ENCODE results near the gene SLC26A11.
"Not testable (repeated sequence)": the region's sequence is repeated elsewhere in the genome, so short reads cannot be mapped to it uniquely, and the experiment has no call there.

The SLC26A11 gene

GRCh38 chr17:80191865-80192661 is 28.2 kb upstream of the SLC26A11 start:
- peak in 1 of 2 donors; percentile 32 for DNase-seq (ENCODE audit: low read depth in 2 of 2)
- H3K4me3 ChIP-seq (replicated peaks in 1 of 2; ENCODE audit: low read depth in 2 of 2, low read length in 2 of 2): no peak overlapping the region
- no peak for TF ChIP-seq CTCF (IDR thresholded peaks at IDR 0.05; ENCODE audit: low read depth, low read length)

GRCh38 chr17:80195141-80195540 is 25.1 kb upstream of the SLC26A11 start:
- no peak for DNase-seq (ENCODE audit: low read depth in 2 of 2)
- TF ChIP-seq CTCF (IDR thresholded peaks at IDR 0.05; ENCODE audit: low read depth, low read length): no peak

GRCh38 chr17:80195671-80196529 is 24.3 kb upstream of the SLC26A11 start:
- H3K4me3 ChIP-seq (replicated peaks in 1 of 2; ENCODE audit: low read depth in 2 of 2, low read length in 2 of 2): no peak overlapping the region
- TF ChIP-seq CTCF (IDR thresholded peaks at IDR 0.05; ENCODE audit: low read depth, low read length): peak; percentile 95
- DNase-seq (ENCODE audit: low read depth in 2 of 2): peak; percentile 11 to 33

More at GRCh38 chr17:80195141-80195540, 25.1 kb upstream of the SLC26A11 start:
- no peak overlapping the region for H3K4me3 ChIP-seq (replicated peaks in 1 of 2; ENCODE audit: low read depth in 2 of 2, low read length in 2 of 2)

GRCh38 chr17:80196652-80197051 is 23.6 kb upstream of the SLC26A11 start:
- TF ChIP-seq CTCF (IDR thresholded peaks at IDR 0.05; ENCODE audit: low read depth, low read length): no peak

GRCh38 chr17:80198144-80198661 is 22.0 kb upstream of the SLC26A11 start:
- no peak overlapping the region for H3K4me3 ChIP-seq (replicated peaks in 1 of 2; ENCODE audit: low read depth in 2 of 2, low read length in 2 of 2)
- peak in 1 of 2 donors; percentile 17 for DNase-seq (ENCODE audit: low read depth in 2 of 2)
- TF ChIP-seq CTCF (IDR thresholded peaks at IDR 0.05; ENCODE audit: low read depth, low read length): no peak

More at GRCh38 chr17:80196652-80197051, 23.6 kb upstream of the SLC26A11 start:
- no peak for DNase-seq (ENCODE audit: low read depth in 2 of 2)
- no peak overlapping the region for H3K4me3 ChIP-seq (replicated peaks in 1 of 2; ENCODE audit: low read depth in 2 of 2, low read length in 2 of 2)

GRCh38 chr17:80199295-80199694 is 20.9 kb upstream of the SLC26A11 start:
- H3K4me3 ChIP-seq (replicated peaks in 1 of 2; ENCODE audit: low read depth in 2 of 2, low read length in 2 of 2): not testable (repeated sequence)
- DNase-seq (ENCODE audit: low read depth in 2 of 2): peak in 1 of 2 donors; percentile 12

GRCh38 chr17:80201446-80201845 is 18.8 kb upstream of the SLC26A11 start:
- TF ChIP-seq CTCF (IDR thresholded peaks at IDR 0.05; ENCODE audit: low read depth, low read length): no peak
- no peak for DNase-seq (ENCODE audit: low read depth in 2 of 2)

More at GRCh38 chr17:80201446-80201845, 18.8 kb upstream of the SLC26A11 start:
- H3K4me3 ChIP-seq (replicated peaks in 1 of 2; ENCODE audit: low read depth in 2 of 2, low read length in 2 of 2): no peak overlapping the region

Data from cardiac fibroblast (primary cell).